BJ (cell line): ENCODE results near the gene GNG12. TPM values are rescaled to one million over a fixed set of nuclear protein-coding genes. Genes with fewer than 3 reads are reported as not detected.

ENCODE experiments used
- CTCF ChIA-PET: fragments of 350-600 bp; formaldehyde crosslinking; extraction: SDS; loops from one replicate; lab custom pipeline; 2021; ENCODE audit warnings: antibody characterized with exemption, inconsistent platforms; lab: Yijun Ruan, JAX
- POLR2A ChIA-PET: fragments of 300-600 bp; sonication (Branson Sonifier 250); formaldehyde crosslinking; extraction: SDS; loops from one replicate; lab custom pipeline; 2021; ENCODE audit warnings: antibody characterized with exemption; lab: Charles Lee
- DNase-seq: peaks from one replicate; pipeline ENCODE4 v3.0.0-alpha.2; 2011; ENCODE audit warnings: low read depth
- H3K27me3 ChIP-seq: 2 replicates; pipeline ENCODE4 v1.6.0; 2011; ENCODE audit warnings: low read length; ENCODE audit not compliant: control insufficient read depth, insufficient read depth
- H3K36me3 ChIP-seq: 2 replicates; pipeline ENCODE4 v1.5.1; 2011; ENCODE audit warnings: low read length; ENCODE audit not compliant: control insufficient read depth, insufficient read depth
- H3K4me3 ChIP-seq: 2 replicates; pipeline ENCODE4 v1.5.1; 2011; ENCODE audit warnings: low read depth, mild to moderate bottlenecking, control low read depth, low read length
- polyA plus RNA-seq: library from polyadenylated mRNA; depleted of rRNA; stranded (reverse); fragments of >200 nt; gene quantifications from 2 replicates; pipeline ENCODE4 v1.2.3, GENCODE V29; 2011
- TF ChIP-seq, protein P1 (sequence below): IDR thresholded peaks from 2 replicates; pipeline ENCODE4 v1.5.1; 2011; ENCODE audit warnings: low read depth, mild to moderate bottlenecking, control low read depth, inconsistent platforms, low read length, moderate library complexity; ENCODE audit not compliant: insufficient read depth

Gene GNG12
- polyA plus RNA-seq, 1 experiment: 99.6 TPM

DNA sequence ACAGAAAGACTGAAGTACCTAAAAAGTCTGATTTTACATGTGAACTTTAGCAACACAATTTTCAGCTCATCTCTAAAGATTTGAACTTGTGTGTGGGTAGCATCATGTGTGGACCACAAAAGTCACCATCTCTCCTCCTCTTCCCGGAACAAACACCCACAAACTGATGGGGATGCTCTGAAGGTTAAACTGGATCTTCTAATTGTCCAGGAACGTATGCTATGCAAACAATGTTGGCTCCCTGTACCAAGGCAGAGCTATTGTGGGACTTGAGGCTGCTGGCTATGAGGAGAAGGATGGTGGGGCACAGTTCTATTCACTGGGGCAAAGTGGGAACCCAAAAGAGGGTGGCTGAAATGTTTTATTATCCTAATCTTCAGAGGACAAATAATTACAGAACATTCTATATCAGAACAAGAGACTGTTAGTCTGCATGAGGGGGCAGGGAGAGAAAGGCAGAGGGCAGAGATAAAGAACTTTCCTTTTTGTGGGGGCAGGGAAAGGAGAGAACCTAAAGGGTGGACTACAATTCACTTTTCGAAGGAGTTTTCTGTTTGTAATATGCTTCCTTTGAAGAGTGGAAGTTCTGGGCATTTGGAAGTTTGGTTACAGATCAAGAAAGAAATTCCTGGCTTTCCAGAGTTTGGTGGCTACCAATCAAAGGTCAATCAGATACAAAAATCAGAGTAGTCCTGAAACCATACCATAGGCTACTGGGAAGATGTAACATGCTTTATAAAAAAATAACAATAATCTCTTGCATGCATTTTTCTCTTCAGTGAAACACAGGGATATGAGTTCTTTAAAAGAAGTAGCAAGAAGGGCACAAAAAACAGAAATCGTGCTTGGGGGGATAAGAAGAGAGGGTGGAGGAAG, 85.4 kb downstream of the GNG12 start:
- ChIA-PET POLR2A (no interaction called here), CTCF (interaction anchor here (0.7 to 1.2 kb wide), 2 partner anchors 10 to 19 kb away, joined by 3 read pairs; no protein-coding TSS in a partner anchor)
- Histone ChIP-seq H3K27me3 (no peaks in the 10 kb centered on the region), H3K4me3 (no peak overlapping the region), H3K36me3 (no peaks in the 10 kb centered on the region)
- TF ChIP-seq, protein P1, sequence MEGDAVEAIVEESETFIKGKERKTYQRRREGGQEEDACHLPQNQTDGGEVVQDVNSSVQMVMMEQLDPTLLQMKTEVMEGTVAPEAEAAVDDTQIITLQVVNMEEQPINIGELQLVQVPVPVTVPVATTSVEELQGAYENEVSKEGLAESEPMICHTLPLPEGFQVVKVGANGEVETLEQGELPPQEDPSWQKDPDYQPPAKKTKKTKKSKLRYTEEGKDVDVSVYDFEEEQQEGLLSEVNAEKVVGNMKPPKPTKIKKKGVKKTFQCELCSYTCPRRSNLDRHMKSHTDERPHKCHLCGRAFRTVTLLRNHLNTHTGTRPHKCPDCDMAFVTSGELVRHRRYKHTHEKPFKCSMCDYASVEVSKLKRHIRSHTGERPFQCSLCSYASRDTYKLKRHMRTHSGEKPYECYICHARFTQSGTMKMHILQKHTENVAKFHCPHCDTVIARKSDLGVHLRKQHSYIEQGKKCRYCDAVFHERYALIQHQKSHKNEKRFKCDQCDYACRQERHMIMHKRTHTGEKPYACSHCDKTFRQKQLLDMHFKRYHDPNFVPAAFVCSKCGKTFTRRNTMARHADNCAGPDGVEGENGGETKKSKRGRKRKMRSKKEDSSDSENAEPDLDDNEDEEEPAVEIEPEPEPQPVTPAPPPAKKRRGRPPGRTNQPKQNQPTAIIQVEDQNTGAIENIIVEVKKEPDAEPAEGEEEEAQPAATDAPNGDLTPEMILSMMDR: no peak
- no peak for DNase-seq

DNA sequence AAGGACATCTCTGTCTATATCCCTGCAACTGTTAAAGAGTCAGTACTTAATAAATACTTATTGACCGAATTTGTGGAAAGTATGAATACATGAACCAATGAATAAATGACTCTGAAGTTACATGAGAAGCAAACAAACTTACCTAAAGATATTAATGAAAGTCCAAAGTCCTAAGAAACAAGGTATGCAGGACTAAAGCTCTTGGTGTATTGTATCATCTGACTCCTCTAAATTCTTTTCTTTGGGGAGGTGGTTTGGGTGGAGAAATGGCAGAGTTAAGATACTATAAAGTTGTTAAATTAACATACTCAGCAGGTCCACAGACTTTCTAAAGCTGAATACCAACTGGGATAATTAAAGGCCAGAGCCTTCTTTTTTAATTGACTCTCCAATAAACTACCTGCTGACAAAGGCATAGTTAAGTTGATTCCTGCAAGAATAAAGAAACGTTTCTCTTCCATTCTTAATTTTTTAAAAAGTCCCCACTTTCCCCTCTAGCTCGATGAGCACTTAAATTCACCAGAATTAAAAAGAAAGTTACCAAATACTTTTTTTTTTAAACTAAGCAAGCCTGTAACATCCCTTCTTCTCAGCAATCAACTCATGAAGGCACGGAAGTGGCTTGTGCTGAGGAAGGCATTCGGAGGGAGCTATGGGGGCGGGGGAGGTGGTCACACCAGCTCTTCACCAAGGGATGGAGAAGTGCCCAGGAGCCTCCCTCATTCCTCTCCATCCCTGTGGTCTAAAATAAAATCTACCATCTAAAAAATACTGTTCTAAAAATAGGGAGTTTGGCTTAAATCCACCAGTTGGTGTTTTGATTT, 87.2 kb downstream of the GNG12 start:
- TF ChIP-seq, protein P1: no peak
- DNase-seq: no peak
- POLR2A ChIA-PET: interaction anchor here (0.7 to 0.8 kb wide), 2 partner anchors 27 to 54 kb away, joined by 3 to 8 read pairs; no protein-coding TSS in a partner anchor
- H3K4me3 ChIP-seq: no peak overlapping the region
- CTCF ChIA-PET: interaction anchor here (0.6 to 2.6 kb wide), 6 partner anchors 8 to 222 kb away, joined by 3 to 11 read pairs (median 4); no protein-coding TSS in a partner anchor
- no peaks in the 10 kb centered on the region for H3K36me3 ChIP-seq
- no peaks in the 10 kb centered on the region for H3K27me3 ChIP-seq

DNA sequence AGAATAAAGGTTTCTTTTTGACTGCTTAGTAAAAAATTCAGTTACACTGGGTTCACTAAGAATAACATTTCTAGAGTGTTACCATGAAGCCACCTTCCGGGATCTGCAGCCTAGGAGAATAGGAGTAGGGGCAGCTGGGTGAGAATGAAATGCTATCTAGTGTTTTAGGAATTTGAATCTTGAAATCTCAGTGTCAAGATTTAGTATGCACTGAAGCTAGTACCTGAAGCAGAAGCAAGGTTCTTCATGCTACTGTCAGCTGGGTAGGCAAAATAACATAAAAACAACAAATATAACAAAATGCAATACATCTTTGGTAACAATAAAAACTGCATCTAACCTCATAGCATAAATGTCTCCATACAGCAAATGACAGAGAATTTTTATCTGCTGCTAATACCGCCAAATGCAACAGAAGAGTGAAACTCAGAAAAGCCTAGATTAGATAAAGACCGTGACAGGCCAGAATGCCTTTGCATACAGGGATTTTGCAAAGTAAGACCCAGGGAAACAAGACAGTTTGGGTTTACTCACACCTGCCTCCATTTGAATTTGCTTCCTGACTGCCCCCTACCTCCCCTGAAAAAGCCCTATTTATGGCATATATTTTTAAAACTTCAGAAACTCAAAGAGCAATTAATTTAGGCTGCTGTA, 90.1 kb downstream of the GNG12 start:
- Histone ChIP-seq H3K36me3 (no peaks in the 10 kb centered on the region), H3K27me3 (no peaks in the 10 kb centered on the region), H3K4me3 (no peak overlapping the region)
- TF ChIP-seq, protein P1: no peak
- POLR2A ChIA-PET: no interaction called here
- DNase-seq: no peak
- CTCF ChIA-PET: interaction anchor here (1.6 kb wide), 1 partner anchor 17 kb away, joined by 6 read pairs; no protein-coding TSS in a partner anchor

DNA sequence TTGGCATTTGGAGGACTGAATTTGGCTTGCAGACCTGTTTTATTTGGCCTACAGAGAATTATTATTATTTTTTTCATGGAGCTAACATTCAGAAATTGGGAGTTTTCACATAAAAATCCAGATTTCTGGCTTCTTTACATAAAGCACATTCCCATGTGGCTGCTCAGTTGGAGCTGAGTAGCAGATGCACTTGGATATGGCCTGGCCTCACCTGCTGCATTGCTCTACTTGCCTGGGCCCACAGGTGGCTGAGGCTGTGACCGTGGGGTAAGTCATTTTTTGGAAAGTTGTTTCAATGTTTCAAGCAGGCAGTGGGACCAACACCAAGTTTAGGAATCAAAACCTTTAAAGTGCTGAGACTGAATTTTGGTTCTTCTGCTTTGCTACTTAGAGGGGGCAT, 91.5 kb downstream of the GNG12 start:
- Histone ChIP-seq H3K27me3 (no peaks in the 10 kb centered on the region), H3K36me3 (no peaks in the 10 kb centered on the region), H3K4me3 (no peak overlapping the region)
- ChIA-PET POLR2A (no interaction called here), CTCF (interaction anchor here (0.7 to 1.7 kb wide), 3 partner anchors 19 to 206 kb away, joined by 3 to 7 read pairs (median 5); no protein-coding TSS in a partner anchor)
- DNase-seq: no peak
- TF ChIP-seq, protein P1: no peak
